ENCODE measurements around the gene RPRM.

DNA sequence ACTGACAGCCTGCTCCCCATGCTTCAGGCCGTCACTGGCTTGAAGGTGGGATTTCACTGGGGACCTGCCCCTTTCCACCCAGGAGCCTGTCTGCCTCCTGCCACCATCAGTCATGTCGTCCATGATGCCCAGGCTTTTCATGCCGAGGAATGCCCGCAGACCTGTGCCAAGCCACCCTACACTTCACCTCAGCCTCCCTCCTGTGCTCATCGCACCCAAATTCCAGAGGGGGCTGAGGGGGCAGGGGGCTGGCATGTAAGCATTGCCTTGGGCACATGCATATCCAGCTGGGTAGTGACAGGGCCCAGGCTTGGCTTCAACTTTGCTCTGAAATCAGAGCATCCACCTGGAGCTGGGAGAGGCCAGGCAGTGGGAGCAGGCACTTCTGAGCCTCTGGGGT, 20.9 kb upstream of the RPRM start:
- TF ChIP-seq CTCF (conservative IDR thresholded peaks at IDR 0.05; ENCODE audit: low read depth, low read length) (no peak), EZH2 (IDR thresholded peaks at IDR 0.05; ENCODE audit: borderline replicate concordance, low read depth, low read length, poor library complexity, severe bottlenecking) (no peak)

All from A673 (cell line).